ENCODE data around the gene TRIO. TPM values are rescaled to one million over a fixed set of nuclear protein-coding genes. Genes with fewer than 3 reads are reported as not detected.

Gene TRIO
- total RNA-seq, 1 experiment from 2014 or later = 68.4 TPM

DNA sequence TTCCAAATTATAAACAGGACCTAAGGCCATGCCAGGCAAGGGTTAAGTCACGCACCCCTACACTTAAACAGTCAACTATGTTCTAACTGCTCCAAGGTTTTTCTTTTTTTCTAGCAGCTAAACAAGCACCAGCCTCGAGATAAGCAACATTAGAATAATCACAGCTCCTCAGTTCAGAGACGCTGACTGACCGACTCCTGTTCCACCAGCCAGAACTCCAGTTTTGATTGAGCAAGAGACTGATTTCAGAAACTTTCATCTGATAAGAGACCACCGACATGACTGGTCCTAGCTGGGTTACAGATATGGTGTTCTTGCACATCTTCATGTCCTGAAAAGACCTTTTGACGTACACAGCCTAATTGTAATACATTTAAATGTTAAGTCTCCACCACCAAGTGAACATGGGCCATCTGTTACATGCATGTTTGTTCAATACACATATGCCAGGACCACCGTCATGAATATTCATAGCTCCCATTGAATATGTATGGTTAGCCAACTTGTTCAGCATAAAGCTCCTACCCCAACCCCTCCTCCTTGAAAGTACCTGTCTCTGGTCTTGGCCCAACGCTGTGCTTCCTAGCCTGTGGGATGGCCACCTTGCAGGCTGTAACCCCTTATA lies 414.8 kb downstream of the TRIO start:
- no TSS peak for BruUV-seq (replicated peaks)
- Histone ChIP-seq H3K27ac (ENCODE audit: low read depth, low read length) (no peak overlapping the region), H3K4me3 (replicated peaks in 1 of 2; ENCODE audit: low read depth in 1 of 2, low read length in 2 of 2) (no peak overlapping the region), H2AFZ (ENCODE audit: low read depth, low read length, poor library complexity, severe bottlenecking) (no peak overlapping the region), H3K36me3 (ENCODE audit: control insufficient read depth in 1 of 2, insufficient read depth in 2 of 2, low read length in 2 of 2) (no peaks in the 10 kb centered on the region), H3K4me2 (ENCODE audit: low read length) (no peak overlapping the region), H3K27me3 (ENCODE audit: insufficient read depth, low read length) (no peaks in the 10 kb centered on the region), H3K79me2 (ENCODE audit: insufficient read depth, low read length) (no peaks in the 10 kb centered on the region), H3K9me3 (ENCODE audit: control insufficient read depth in 1 of 2, insufficient read depth in 1 of 2, low read depth in 1 of 2, low read length in 2 of 2) (no peaks in the 10 kb centered on the region), H4K20me1 (ENCODE audit: insufficient read depth) (no peaks in the 10 kb centered on the region), H3K9ac (ENCODE audit: low read length) (no peak overlapping the region), H3K9me2 (ENCODE audit: insufficient read depth) (no peaks in the 10 kb centered on the region; the same call in 1 of the 2 replicates), H3K4me1 (ENCODE audit: control insufficient read depth in 1 of 2, insufficient read depth in 2 of 2, low read length in 2 of 2) (no peaks in the 10 kb centered on the region)
- no peak for ATAC-seq
- POLR2A ChIA-PET = no interaction called here
- intact Hi-C loops (cut with micrococcal nuclease) = no loop called here
- CTCF ChIA-PET = no interaction called here
- no peak for DNase-seq (ENCODE audit: low read depth, low spot score)
- TF ChIP-seq, protein P1, sequence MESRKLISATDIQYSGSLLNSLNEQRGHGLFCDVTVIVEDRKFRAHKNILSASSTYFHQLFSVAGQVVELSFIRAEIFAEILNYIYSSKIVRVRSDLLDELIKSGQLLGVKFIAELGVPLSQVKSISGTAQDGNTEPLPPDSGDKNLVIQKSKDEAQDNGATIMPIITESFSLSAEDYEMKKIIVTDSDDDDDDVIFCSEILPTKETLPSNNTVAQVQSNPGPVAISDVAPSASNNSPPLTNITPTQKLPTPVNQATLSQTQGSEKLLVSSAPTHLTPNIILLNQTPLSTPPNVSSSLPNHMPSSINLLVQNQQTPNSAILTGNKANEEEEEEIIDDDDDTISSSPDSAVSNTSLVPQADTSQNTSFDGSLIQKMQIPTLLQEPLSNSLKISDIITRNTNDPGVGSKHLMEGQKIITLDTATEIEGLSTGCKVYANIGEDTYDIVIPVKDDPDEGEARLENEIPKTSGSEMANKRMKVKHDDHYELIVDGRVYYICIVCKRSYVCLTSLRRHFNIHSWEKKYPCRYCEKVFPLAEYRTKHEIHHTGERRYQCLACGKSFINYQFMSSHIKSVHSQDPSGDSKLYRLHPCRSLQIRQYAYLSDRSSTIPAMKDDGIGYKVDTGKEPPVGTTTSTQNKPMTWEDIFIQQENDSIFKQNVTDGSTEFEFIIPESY (IDR thresholded peaks at IDR 0.05; ENCODE audit: extremely low read depth, insufficient replicate concordance, low read length) = no peak
- RAD21 ChIA-PET (ENCODE audit: low non-redundant PET in 1 of 2, low total read pairs in 2 of 2, uncharacterized antibody in 2 of 2, unreplicated experiment in 2 of 2) = no interaction called here

Other genes with a start within 250 kb of the TRIO start
- gene DNAH5, start 198.7 kb upstream of the TRIO start, total RNA-seq (2021; ENCODE audit: unreplicated experiment) = 0.37 TPM

Measured in HCT116 (cell line).